AG04450 (cell line): ENCODE data around the gene RBM24. TPM values are rescaled to one million over a fixed set of nuclear protein-coding genes. Genes with fewer than 3 reads are reported as not detected.

Experiments
- CTCF ChIA-PET: fragments of 300-600, 350-600 bp; formaldehyde crosslinking; extraction: SDS; loops from one replicate; lab custom pipeline; 2022; ENCODE audit warnings: antibody characterized with exemption, inconsistent platforms; lab: Charles Lee
- POLR2A ChIA-PET: fragments of 350-600 bp; formaldehyde crosslinking; extraction: SDS; loops from one replicate; lab custom pipeline; 2021; ENCODE audit warnings: antibody characterized with exemption, inconsistent platforms; lab: Yijun Ruan, JAX
- DNase-seq: peaks from one replicate; pipeline ENCODE4 v3.0.0-alpha.2; 2011; ENCODE audit warnings: low read depth, low spot score
- H3K27ac ChIP-seq: one replicate; pipeline ENCODE4 v1.5.1; 2012; ENCODE audit warnings: low read depth, low read length, control low read depth
- H3K27me3 ChIP-seq: one replicate; pipeline ENCODE4 v1.6.0; 2012; ENCODE audit warnings: low read length; ENCODE audit not compliant: control insufficient read depth, insufficient read depth
- H3K4me3 ChIP-seq: 2 replicates; pipeline ENCODE4 v1.5.1; 2011; ENCODE audit warnings: mild to moderate bottlenecking, low read depth, low read length, control low read depth
- H3K9me3 ChIP-seq: 2 replicates; pipeline ENCODE4 v1.5.1; 2012; ENCODE audit warnings: low read length; ENCODE audit not compliant: control insufficient read depth, insufficient read depth
- polyA plus RNA-seq: library from polyadenylated mRNA; depleted of rRNA; stranded (reverse); fragments of >200 nt; gene quantifications from 2 replicates; pipeline ENCODE4 v1.2.3, GENCODE V29; 2011
- TF ChIP-seq, protein P1 (sequence below): IDR thresholded peaks from 2 replicates; pipeline ENCODE4 v1.5.1; 2011; ENCODE audit warnings: low read depth, low read length, control low read depth, inconsistent platforms

The RBM24 gene
- polyA plus RNA-seq, 1 experiment: 11.3 TPM

DNA sequence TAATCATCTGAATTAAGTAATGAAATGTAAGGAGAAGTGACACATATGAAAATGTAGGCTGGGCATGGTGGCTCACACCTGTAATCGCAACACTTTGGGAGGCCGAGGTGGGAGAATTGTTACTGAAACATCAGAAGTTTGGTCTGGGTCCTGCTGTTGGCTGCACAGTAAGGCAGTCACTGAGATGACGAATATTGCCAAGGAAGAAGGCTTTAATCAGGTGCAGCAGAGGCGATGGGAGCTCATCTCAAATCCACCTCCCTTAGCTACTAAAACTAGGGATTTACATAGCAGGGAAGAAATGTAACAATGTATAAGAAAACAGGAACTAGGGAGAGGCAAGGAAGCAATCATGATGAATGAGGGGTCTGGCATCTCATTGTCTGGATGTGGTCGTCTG, 50.1 kb downstream of the RBM24 start:
- TF ChIP-seq, protein P1, sequence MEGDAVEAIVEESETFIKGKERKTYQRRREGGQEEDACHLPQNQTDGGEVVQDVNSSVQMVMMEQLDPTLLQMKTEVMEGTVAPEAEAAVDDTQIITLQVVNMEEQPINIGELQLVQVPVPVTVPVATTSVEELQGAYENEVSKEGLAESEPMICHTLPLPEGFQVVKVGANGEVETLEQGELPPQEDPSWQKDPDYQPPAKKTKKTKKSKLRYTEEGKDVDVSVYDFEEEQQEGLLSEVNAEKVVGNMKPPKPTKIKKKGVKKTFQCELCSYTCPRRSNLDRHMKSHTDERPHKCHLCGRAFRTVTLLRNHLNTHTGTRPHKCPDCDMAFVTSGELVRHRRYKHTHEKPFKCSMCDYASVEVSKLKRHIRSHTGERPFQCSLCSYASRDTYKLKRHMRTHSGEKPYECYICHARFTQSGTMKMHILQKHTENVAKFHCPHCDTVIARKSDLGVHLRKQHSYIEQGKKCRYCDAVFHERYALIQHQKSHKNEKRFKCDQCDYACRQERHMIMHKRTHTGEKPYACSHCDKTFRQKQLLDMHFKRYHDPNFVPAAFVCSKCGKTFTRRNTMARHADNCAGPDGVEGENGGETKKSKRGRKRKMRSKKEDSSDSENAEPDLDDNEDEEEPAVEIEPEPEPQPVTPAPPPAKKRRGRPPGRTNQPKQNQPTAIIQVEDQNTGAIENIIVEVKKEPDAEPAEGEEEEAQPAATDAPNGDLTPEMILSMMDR: no peak
- CTCF ChIA-PET: no interaction called here
- POLR2A ChIA-PET: interaction anchor here (0.6 kb wide), 2 partner anchors 62 to 584 kb away, joined by 3 to 6 read pairs; partner anchors contain the start of gene CAP2
- DNase-seq: no peak
- Histone ChIP-seq H3K27me3 (no peaks in the 10 kb centered on the region), H3K9me3 (peaks cover 21% of the 10 kb centered on the region), H3K27ac (no peak overlapping the region), H3K4me3 (no peak overlapping the region)

DNA sequence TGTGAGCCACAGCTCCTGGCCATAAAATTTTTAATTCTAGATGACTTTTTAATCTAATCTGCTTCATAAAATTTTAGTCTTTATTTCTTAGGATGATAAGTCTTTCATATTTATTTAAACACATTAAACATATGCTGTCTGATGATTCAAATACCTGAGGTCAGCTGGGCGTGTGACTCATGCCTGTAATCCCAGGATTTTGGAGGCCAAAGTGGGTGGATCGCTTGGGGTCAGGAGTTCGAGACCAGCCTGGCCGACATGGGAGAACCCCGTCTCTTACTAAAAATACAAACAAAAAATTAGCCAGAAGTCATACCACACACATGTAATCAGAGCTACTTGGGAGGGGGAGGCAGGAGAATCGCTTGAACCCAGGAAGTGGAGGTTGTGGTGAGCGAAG, 53.1 kb downstream of the RBM24 start:
- POLR2A ChIA-PET: no interaction called here
- CTCF ChIA-PET: no interaction called here
- TF ChIP-seq, protein P1: no peak

DNA sequence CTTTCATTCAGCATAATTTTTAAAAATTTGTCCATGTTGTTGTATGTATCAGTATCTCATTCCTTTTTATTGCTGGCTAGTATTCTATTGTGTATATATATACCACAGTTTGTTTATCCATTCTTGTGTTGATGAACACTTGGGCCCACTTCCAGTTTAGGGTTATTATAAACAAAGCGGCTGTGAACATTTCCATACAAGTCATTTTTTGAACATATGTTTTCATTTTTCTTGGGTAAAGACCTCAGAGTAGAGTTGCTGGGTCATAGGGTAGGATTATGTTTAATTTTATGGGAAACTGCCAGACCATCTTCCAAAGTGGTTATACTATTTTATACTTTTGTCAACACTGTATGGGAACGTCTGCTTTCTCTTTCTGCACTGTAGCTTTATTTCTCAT, 55.3 kb downstream of the RBM24 start:
- CTCF ChIA-PET: no interaction called here
- POLR2A ChIA-PET: no interaction called here
- peaks cover 17% of the 10 kb centered on the region for H3K9me3 ChIP-seq
- TF ChIP-seq, protein P1: no peak
- peak; percentile 91 for DNase-seq
- no peaks in the 10 kb centered on the region for H3K27me3 ChIP-seq
- no peak overlapping the region for H3K4me3 ChIP-seq
- peak overlapping the region; percentile 42 for H3K27ac ChIP-seq

More for the DNA sequence above, 53.1 kb downstream of the RBM24 start:
- no peaks in the 10 kb centered on the region for H3K27me3 ChIP-seq
- no peak overlapping the region for H3K27ac ChIP-seq
- H3K9me3 ChIP-seq: peaks cover 21% of the 10 kb centered on the region
- H3K4me3 ChIP-seq: no peak overlapping the region
- no peak for DNase-seq

DNA sequence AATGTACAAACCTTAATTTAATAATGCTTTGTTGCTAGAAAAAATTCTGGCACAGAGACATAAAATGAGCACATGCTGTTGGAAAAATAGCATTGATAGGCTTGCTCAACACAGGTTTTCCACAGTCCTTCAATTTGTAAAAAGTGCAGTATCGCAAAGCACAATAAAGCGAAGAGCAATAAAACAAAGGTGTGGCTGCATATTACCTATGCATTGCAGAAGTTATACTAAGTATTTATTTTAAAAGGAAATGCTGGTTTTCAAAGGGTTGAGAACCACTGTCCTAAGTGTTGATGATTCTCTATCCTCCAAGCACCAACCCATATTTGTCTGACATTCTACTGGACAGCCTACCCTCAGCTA, 58.1 kb downstream of the RBM24 start:
- no peaks in the 10 kb centered on the region for H3K27me3 ChIP-seq
- no peak for DNase-seq
- peaks cover 14% of the 10 kb centered on the region for H3K9me3 ChIP-seq
- ChIA-PET POLR2A (no interaction called here), CTCF (no interaction called here)
- no peak overlapping the region for H3K4me3 ChIP-seq
- H3K27ac ChIP-seq: no peak overlapping the region
- TF ChIP-seq, protein P1: no peak

DNA sequence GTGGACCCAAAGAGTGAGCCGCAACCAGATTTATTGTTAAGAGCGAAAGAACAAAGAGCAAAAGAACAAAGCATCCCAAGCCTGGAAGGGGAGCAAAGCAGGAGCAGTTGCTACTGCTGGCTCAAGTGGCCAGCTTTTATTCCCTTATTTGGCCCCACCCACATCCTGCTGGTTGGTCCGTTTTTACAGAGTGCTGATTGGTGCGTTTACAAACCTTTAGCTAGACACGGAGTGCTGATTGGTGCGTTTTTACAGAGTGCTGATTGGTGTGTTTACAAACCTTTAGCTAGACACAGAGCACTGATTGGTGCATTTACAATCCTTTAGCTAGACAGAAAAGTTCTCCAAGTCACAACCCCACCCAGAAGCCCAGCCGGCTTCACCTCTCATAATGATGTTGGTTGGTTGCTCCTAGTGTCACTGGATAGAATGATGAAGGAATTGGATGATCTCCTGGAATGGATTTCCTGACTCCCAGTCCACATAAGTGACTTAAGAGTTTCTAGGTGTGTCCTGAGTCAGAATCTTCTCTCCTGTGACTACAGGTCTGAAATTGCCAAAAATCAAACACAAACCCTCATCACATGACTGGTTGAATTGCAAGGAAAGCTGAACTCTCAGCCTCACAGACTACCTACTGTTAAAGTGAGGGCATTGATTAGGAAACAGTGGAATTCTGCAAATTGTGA, 60.1 kb downstream of the RBM24 start:
- ChIA-PET CTCF (no interaction called here), POLR2A (no interaction called here)
- TF ChIP-seq, protein P1: no peak

More for the DNA sequence above, 60.1 kb downstream of the RBM24 start:
- no peaks in the 10 kb centered on the region for H3K27me3 ChIP-seq
- DNase-seq: no peak
- H3K9me3 ChIP-seq: no peaks in the 10 kb centered on the region
- H3K4me3 ChIP-seq: no peak overlapping the region
- no peak overlapping the region for H3K27ac ChIP-seq
